Liver (tissue), 9 donors: ENCODE measurements around the gene DNAI1. TPM values are rescaled to one million over a fixed set of nuclear protein-coding genes. Genes with fewer than 3 reads are reported as not detected.

Experiments
- DNase-seq: peaks from one replicate; pipeline ENCODE4 v3.0.0-alpha.2; 2017; ENCODE audit warnings: low spot score
- H3K27ac ChIP-seq, 2 donors: one replicate each; pipeline ENCODE4 v1.7.0; 2013; ENCODE audit warnings: inconsistent platforms in 2 of 2, low read length in 2 of 2, control low read depth in 1 of 2, low read depth in 1 of 2, mild to moderate bottlenecking in 1 of 2
- H3K27me3 ChIP-seq, 4 donors: one replicate each; pipeline versions ENCODE4 v1.6.1 to v1.7.0; 2013; ENCODE audit warnings: low read length in 3 of 4, inconsistent platforms in 1 of 4, mild to moderate bottlenecking in 1 of 4, moderate library complexity in 1 of 4; ENCODE audit not compliant: control insufficient read depth in 4 of 4, insufficient read depth in 4 of 4
- H3K36me3 ChIP-seq, 4 donors: one replicate each; pipeline versions ENCODE4 v1.6.1 to v1.7.0; 2013; ENCODE audit warnings: low read length in 3 of 4, mild to moderate bottlenecking in 3 of 4, low read depth in 1 of 4, moderate library complexity in 1 of 4; ENCODE audit not compliant: control insufficient read depth in 4 of 4, insufficient read depth in 3 of 4
- H3K4me1 ChIP-seq, 4 donors: one replicate each; pipeline versions ENCODE4 v1.6.1 to v1.7.0; 2013; ENCODE audit warnings: low read length in 3 of 4, mild to moderate bottlenecking in 3 of 4, moderate library complexity in 1 of 4; ENCODE audit not compliant: control insufficient read depth in 4 of 4, insufficient read depth in 4 of 4
- H3K4me3 ChIP-seq, 3 donors: one replicate each; pipeline versions ENCODE4 v1.6.1 to v1.7.0; 2013; ENCODE audit warnings: low read length in 3 of 3, control low read depth in 1 of 3, low read depth in 1 of 3, mild to moderate bottlenecking in 1 of 3
- H3K9ac ChIP-seq, 2 donors: one replicate each; pipeline ENCODE4 v1.7.0; 2013; ENCODE audit warnings: low read length in 2 of 2, mild to moderate bottlenecking in 2 of 2, moderate library complexity in 2 of 2, control low read depth in 1 of 2, low read depth in 1 of 2
- H3K9me3 ChIP-seq, 4 donors: one replicate each; pipeline versions ENCODE4 v1.6.1 to v1.7.0; 2013; ENCODE audit warnings: low read length in 3 of 4; ENCODE audit not compliant: control insufficient read depth in 4 of 4
- EGR1 ChIP-seq, 2 donors: IDR thresholded peaks; 2 replicates each; pipeline ENCODE4 v1.6.1; 2016 to 2018; ENCODE audit warnings: antibody characterized with exemption in 2 of 2, low read depth in 2 of 2
- FOXA1 ChIP-seq: IDR thresholded peaks from 2 replicates; pipeline ENCODE4 v1.6.1; 2016; ENCODE audit warnings: antibody characterized with exemption
- FOXA2 ChIP-seq: IDR thresholded peaks from 2 replicates; pipeline ENCODE4 v1.6.1; 2016; ENCODE audit warnings: antibody characterized with exemption
- GABPA ChIP-seq, 2 donors: IDR thresholded peaks in 1 of 2; conservative IDR thresholded peaks in 1 of 2; 2 replicates each; pipeline ENCODE4 v1.6.1; 2016; ENCODE audit warnings: antibody characterized with exemption in 2 of 2, mild to moderate bottlenecking in 1 of 2, moderate library complexity in 1 of 2
- HNF4A ChIP-seq, 2 donors: conservative IDR thresholded peaks; 2 replicates each; pipeline ENCODE4 v1.6.1; 2016; ENCODE audit warnings: antibody characterized with exemption in 2 of 2, mild to moderate bottlenecking in 2 of 2
- JUND ChIP-seq, 2 donors: IDR thresholded peaks; 2 replicates each; pipeline ENCODE4 v1.6.1; 2016; ENCODE audit warnings: antibody characterized with exemption in 2 of 2
- NR2F2 ChIP-seq: IDR thresholded peaks from 2 replicates; pipeline ENCODE4 v1.6.1; 2016; ENCODE audit warnings: antibody characterized with exemption
- RAD21 ChIP-seq, 2 donors: IDR thresholded peaks; 2 replicates each; pipeline ENCODE4 v1.6.1; 2016; ENCODE audit warnings: antibody characterized with exemption in 2 of 2, mild to moderate bottlenecking in 2 of 2
- REST ChIP-seq: IDR thresholded peaks from 2 replicates; pipeline ENCODE4 v1.6.1; 2016; ENCODE audit warnings: antibody characterized with exemption, mild to moderate bottlenecking
- RXRA ChIP-seq, 2 donors: IDR thresholded peaks; 2 replicates each; pipeline ENCODE4 v1.6.1; 2017 to 2018; ENCODE audit warnings: antibody characterized with exemption in 2 of 2, mild to moderate bottlenecking in 1 of 2
- SP1 ChIP-seq: IDR thresholded peaks from 2 replicates; pipeline ENCODE4 v1.6.1; 2018; ENCODE audit warnings: antibody characterized with exemption, mild to moderate bottlenecking
- WGBS: extraction: QIAGEN DNeasy Blood & Tissue Kit; methylation state at CpG from one replicate; pipeline ENCODE4 v1.1.7; 2013; 5-methylcytosine and 5-hydroxymethylcytosine counted together
- polyA plus RNA-seq, 2 donors: library from polyadenylated mRNA; stranded (reverse) in 1 of 2; unstranded in 1 of 2; fragments of 200-250 nt in 1 of 2; fragments of >200 nt in 1 of 2; fragmentation: Nextera tagmentation in 1 of 2; extraction: Ambion mirVana in 1 of 2; gene quantifications; one replicate each; pipeline versions ENCODE4 v1.2.1 to v1.2.3, GENCODE V29; 2013 to 2015
- total RNA-seq, 2 donors: library from RNA; depleted of rRNA; stranded (reverse); fragments of >200 nt; gene quantifications; one replicate each; pipeline ENCODE4 v1.2.3, GENCODE V29; 2014
- TF ChIP-seq, protein P1 (sequence below): fragments of 150-350 bp; IDR thresholded peaks from 2 replicates; pipeline ENCODE4 v1.5.1; 2017; ENCODE audit warnings: improper control_type of control experiment, low read depth, low read length; ENCODE audit not compliant: missing input control
- TF ChIP-seq, protein P2 (sequence below): IDR thresholded peaks from 2 replicates; pipeline ENCODE4 v1.6.1; 2016; ENCODE audit warnings: antibody characterized with exemption
- donor health status: healthy.
- donor health status: healthy.
- donor health status: healthy.
- donor health status: healthy.
- donor health status: healthy.

Gene DNAI1
- total and polyA plus RNA-seq, 4 donors = not detected

DNA sequence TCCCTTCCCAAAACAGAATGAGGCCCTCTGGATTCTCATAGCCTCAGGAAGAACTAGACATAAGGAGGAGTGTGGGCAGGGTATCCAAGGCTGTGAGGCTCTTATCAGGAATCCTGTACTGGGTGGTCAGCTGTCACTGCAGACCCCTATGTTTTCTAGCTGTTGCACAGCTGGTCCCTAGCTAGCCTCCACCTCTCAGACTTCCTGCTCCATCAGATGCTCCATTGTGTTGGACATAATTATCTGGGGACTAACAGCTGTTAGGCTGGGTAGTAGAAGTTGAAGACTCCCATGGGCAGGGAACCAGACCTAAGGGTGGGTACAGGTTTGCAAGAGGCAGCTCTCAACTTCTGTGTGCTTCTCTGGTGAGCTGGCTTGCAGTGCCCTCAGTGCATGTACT is 18.6 kb upstream of the DNAI1 start (continued):
- TF ChIP-seq REST = no peak
- no peak for TF ChIP-seq FOXA1
- TF ChIP-seq, protein P1, sequence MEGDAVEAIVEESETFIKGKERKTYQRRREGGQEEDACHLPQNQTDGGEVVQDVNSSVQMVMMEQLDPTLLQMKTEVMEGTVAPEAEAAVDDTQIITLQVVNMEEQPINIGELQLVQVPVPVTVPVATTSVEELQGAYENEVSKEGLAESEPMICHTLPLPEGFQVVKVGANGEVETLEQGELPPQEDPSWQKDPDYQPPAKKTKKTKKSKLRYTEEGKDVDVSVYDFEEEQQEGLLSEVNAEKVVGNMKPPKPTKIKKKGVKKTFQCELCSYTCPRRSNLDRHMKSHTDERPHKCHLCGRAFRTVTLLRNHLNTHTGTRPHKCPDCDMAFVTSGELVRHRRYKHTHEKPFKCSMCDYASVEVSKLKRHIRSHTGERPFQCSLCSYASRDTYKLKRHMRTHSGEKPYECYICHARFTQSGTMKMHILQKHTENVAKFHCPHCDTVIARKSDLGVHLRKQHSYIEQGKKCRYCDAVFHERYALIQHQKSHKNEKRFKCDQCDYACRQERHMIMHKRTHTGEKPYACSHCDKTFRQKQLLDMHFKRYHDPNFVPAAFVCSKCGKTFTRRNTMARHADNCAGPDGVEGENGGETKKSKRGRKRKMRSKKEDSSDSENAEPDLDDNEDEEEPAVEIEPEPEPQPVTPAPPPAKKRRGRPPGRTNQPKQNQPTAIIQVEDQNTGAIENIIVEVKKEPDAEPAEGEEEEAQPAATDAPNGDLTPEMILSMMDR = no peak
- TF ChIP-seq EGR1 (IDR thresholded peaks at IDR 0.05; ENCODE audit: low read depth in 2 of 2) = no peak
- TF ChIP-seq HNF4A (conservative IDR thresholded peaks at IDR 0.05) = no peak
- no peak for TF ChIP-seq FOXA2
- TF ChIP-seq RXRA (IDR thresholded peaks at IDR 0.05) = no peak
- TF ChIP-seq GABPA (IDR thresholded peaks at IDR 0.05 in 1 of 2, conservative IDR thresholded peaks at IDR 0.05 in 1 of 2) = no peak

GRCh38 chr9:34442770-34443169 is 15.8 kb upstream of the DNAI1 start:
- H3K27ac ChIP-seq = no peak overlapping the region
- no peak overlapping the region for H3K9ac ChIP-seq
- no peaks in the 10 kb centered on the region for H3K27me3 ChIP-seq
- H3K9me3 ChIP-seq = no peaks in the 10 kb centered on the region
- H3K36me3 ChIP-seq = peaks cover 0 to 3% (median 0%) of the 10 kb centered on the region in 4 donors
- peaks cover 3 to 6% (median 5%) of the 10 kb centered on the region in 4 donors for H3K4me1 ChIP-seq
- no peak overlapping the region for H3K4me3 ChIP-seq
- TF ChIP-seq REST = no peak
- TF ChIP-seq SP1 = no peak
- TF ChIP-seq, protein P2, sequence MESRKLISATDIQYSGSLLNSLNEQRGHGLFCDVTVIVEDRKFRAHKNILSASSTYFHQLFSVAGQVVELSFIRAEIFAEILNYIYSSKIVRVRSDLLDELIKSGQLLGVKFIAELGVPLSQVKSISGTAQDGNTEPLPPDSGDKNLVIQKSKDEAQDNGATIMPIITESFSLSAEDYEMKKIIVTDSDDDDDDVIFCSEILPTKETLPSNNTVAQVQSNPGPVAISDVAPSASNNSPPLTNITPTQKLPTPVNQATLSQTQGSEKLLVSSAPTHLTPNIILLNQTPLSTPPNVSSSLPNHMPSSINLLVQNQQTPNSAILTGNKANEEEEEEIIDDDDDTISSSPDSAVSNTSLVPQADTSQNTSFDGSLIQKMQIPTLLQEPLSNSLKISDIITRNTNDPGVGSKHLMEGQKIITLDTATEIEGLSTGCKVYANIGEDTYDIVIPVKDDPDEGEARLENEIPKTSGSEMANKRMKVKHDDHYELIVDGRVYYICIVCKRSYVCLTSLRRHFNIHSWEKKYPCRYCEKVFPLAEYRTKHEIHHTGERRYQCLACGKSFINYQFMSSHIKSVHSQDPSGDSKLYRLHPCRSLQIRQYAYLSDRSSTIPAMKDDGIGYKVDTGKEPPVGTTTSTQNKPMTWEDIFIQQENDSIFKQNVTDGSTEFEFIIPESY = no peak
- no peak for TF ChIP-seq FOXA2
- TF ChIP-seq EGR1 (IDR thresholded peaks at IDR 0.05; ENCODE audit: low read depth in 2 of 2) = no peak
- TF ChIP-seq JUND (IDR thresholded peaks at IDR 0.05) = no peak
- TF ChIP-seq GABPA (IDR thresholded peaks at IDR 0.05 in 1 of 2, conservative IDR thresholded peaks at IDR 0.05 in 1 of 2) = no peak
- no peak for TF ChIP-seq HNF4A (conservative IDR thresholded peaks at IDR 0.05)
- TF ChIP-seq RAD21 (IDR thresholded peaks at IDR 0.05) = no peak
- no peak for TF ChIP-seq NR2F2
- 98% methylated on average over 1 of the region's 1 CpG for WGBS
- DNase-seq = no peak
